ENCODE measurements around the gene CCM2L.
"Not testable (repeated sequence)": the region's sequence is repeated elsewhere in the genome, so short reads cannot be mapped to it uniquely, and the experiment has no call there.

Gene CCM2L

DNA sequence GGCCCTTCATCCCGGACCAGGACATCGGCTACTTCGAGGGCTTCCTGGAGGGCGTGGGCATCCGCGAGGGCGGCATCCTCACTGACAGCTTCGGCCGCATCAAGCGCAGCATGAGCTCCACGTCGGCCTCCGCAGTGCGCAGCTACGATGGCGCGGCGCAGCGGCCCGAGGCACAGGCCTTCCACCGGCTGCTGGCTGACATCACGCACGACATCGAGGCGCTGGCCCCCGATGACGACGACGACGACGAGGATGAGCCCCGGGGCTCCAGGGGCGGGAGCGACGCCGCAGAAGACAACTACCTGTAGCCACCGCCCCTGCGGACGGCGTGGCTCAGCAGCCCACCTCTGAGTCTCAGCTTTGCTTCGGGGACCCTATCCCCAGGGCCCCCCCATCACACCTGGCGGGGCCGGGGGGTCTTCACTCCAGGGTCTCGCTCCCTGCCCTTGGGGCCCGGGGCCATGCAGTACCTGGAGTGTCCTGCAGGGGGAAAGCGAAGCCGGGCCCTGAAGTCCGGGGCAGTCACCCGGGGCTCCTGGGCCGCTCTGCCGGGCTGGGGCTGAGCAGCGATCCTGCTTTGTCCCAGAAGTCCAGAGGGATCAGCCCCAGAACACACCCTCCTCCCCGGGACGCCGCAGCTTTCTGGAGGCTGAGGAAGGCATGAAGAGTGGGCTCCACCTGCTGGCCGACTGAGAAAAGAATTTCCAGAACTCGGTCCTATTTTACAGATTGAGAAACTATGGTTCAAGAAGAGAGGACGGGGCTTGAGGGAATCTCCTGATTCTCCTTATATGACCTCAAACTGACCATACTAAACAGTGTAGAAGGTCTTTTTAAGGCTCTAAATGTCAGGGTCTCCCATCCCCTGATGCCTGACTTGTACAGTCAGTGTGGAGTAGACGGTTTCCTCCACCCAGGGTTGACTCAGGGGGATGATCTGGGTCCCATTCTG is 21.0 kb downstream of the CCM2L start:
- DNase-seq, result peak; percentile 67

DNA sequence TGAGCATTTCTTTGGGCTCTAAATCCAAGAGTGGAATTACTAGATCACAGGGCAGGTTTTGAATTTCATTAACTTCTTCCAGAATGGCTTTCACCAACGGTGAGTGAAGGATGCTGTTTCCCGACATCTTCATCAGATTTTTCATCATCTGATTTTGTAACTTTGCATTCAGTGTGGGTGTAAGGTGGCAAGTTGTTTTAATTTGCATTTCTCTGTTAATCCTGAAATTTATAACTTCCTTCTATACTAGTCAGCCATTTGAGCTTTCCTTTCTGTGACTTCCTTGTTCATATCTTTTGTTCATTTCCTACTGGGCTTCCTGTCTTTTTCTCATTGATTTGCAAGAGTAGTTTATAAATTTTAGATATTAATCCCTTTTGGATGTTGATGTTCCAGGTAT is 23.1 kb downstream of the CCM2L start:
- no peak for DNase-seq

DNA sequence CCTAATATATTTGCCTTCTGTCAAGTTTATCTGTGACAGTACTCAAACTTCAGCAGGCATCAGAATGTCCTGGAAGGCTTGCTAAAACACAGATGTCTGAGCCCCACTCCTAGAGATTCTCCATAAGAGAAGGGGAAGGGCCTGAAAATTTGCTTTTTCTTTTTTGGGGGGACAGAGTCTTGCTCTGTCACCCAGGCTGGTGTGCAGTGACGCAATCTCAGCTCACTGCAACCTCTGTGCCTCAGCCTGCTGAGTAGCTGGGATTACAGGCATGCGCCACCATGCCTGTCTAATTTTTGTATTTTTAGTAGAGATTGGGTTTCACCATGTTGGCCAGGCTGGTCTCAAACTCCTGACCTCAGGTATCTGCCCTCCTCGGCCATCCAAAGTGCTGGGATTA is 23.5 kb downstream of the CCM2L start:
- not testable (repeated sequence) for DNase-seq

DNA sequence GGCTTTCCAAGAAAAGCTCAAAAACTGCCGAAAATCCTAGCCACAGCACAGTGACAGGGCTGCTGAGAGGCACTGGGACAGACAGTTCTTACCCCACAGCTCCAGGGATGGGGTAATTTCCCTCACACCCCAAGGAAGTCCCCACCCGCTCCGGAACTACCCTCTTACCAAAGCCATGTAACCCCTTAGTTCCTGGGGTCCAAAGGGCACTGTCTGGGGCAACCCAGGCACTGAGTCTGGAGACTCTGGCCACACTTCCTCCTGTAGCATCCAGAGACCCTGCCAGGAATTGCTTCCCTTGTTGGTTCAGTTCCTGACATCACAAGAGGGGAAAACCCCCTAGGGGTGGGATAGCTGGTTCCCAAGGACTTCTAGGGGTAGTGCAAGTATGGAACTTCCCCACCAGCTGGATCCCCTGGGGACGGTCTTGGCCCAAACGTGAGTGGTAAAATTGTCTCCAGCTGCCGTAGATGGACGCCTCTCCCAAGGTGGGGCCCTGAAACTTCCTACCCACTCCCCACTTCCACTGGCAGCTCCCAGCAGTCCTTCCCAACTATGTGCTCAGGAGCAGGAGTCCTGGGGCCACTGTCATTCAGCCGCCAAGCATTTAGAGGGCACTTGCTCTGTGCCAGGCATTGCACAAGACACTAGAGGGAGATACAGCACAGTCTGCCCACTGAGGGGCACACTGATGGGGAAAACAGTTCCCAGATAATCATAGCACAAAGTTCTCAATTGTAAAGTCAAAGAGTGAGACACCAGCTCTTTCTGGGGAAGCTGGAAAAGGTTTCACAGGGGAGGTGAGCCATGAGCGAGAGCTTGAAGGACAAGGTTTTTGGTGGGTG is 24.6 kb downstream of the CCM2L start:
- no peak for DNase-seq

DNA sequence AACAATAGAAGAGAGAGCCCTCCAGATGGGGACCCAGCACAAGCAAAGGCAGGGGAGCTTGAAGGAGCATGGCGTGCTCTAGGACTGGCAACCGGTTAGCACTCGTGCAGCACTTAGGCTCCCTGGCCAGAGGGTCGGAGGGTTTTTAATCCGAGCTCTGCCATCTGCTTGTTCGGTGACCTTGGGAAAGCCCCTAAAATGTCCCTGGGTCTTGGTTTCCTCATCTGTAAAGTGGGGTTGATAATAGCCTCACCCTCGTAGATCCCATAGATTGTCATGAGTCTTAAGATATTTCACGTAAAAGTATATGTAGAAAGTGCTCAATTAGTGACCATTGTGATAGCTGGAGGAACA is 25.2 kb downstream of the CCM2L start:
- no peak for DNase-seq

DNA sequence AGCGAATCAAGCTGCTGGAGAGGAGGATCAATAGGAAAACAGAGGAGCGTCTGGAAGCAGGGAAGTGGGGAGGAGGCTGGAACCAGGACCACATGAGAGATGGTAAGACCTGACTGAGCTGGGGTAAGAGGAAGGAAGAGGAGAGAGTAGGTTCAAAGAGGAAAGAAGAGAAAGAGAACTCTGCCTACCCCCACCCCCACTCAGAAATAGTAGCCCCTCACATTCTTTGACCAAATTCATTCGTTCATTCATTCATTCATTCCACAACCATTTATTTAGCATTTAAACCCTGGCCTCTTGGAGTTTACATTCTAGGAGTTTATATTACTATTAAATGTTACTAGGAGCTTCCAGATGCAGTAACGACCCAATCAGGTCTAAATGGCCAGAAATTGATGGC is 26.0 kb downstream of the CCM2L start:
- no peak for DNase-seq

DNA sequence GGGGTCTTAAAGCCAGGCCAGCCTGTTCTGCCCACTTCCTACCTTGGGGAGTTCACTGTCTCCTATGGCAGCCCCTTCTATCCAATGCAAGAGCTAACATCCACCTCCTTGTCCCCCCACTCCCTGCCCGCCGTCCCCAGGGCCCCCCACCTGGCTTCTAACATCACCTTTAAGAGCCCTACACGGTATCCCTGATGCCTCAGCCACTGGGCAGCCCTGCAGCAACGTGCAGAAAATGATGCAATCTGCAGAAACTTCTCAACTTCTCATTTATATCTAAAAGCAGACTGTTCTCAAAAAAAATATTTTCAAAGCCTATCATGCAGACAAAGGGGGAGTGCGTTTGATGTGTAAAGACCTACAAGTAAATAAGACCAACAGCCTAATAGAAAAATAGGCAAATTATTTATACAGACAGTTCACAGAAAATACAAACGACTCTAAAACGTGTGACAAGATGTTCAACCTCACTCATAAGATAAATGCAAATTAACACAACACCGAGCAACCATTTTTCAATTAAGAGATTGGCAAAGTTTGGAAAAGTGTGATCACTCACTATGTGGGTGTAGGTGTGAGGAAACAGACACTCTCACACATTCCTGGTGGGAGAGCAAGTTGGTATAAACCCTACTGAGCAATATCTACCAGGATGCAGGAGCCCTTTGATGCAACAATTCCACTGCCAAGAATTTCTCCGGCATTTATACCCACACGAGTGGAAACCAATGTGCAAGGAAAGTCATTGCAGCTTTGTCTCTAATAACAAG is 26.7 kb downstream of the CCM2L start:
- no peak for DNase-seq

DNA sequence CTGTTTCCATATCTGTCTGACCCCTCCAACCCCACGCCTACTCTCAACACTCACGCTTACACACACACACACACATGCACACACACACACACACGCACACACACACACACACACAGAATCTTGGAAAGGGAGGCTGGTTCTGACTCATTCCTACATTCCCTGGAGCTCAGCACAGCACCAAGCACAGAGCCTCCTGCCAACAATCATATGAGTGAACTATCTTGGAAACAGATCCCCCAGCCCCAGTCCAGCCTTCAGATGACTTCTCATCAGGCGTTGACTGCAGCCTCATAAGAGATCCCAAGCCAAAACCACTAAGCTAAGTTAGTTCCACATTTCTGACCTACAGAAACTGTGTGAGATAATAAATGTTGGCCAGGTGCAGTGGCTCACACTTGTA is 27.7 kb downstream of the CCM2L start:
- no peak for DNase-seq

DNA sequence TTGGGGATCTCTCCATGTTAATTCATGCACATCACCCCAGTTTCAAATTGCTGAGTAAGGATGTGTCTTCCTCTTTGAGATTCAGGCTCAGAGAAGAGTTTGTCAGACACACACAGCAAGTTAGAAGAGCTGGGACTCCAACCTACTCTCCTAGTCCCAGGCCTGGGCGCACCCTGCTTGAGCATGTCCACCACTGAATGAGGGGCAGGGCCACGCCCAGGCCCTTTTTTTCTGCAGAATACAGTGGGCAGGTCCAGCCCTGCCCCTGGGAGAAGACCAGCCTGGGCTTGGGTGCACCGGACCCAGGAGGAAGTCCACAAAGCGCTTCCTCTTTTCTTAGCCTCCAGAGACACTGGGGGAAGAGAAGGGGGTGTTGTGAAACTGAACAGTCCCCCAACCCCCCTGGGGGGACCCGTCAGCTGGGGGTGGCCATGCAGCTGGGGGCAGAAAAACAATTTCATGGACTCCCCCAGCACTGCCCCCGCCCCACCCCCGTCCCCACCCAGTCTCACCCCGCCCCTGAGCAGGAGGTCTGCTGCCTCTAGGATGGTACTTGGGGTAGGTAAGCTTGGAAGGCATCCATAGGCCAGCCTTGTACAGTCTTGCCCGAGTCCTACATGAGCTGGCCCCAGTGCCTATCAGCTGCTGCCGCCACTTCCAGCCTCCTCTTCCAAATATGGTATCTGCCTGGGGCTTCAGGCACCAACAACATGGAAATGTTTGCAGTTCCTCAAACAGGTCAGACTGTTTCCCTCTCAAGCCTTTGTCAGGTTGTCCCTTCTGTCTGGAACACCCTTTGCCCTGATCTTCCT is 30.1 kb downstream of the CCM2L start:
- DNase-seq, result peak; percentile 32

DNA sequence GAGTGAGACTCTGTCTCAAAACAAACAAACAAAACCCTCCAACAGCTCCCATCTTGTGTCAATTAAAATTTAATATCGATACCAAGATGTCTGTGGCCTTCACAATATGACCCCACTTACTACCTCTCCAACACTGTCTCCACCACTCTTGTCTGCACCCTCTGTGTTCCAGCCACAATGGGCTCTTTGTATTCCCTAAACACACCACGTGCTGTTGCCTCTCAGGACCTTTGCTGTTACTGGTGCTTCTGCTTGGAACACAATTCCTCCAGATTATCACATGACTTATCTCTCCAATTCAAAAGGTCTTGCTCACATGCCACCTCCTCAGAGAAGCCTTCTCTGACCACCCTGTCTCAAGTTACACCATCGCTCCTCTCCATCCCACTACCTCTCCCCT is 35.8 kb downstream of the CCM2L start:
- no peak for DNase-seq

DNA sequence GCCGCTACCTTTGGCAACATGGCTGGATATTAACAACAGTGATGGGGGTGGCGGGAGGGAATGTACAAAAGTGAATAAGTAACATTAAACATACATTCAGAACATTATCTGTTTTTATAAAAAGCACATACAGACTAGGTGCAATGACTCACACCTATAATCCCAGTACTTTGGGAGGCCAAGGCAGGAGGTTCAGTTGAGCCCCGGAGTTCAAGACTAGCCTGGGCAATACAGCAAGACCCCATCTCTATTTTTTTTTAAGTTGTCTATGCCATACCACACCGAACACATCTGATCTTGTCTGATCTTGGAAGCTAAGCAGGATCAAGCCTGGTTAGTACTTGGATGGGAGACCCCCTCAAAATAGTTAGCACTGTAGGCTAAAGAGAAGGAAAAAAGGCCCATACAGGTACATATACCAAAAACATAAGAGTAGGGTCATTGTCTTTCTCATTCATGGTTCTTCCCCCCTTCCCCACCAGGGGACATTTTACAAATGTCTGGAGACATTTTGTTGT is 40.1 kb downstream of the CCM2L start:
- no peak for DNase-seq

DNA sequence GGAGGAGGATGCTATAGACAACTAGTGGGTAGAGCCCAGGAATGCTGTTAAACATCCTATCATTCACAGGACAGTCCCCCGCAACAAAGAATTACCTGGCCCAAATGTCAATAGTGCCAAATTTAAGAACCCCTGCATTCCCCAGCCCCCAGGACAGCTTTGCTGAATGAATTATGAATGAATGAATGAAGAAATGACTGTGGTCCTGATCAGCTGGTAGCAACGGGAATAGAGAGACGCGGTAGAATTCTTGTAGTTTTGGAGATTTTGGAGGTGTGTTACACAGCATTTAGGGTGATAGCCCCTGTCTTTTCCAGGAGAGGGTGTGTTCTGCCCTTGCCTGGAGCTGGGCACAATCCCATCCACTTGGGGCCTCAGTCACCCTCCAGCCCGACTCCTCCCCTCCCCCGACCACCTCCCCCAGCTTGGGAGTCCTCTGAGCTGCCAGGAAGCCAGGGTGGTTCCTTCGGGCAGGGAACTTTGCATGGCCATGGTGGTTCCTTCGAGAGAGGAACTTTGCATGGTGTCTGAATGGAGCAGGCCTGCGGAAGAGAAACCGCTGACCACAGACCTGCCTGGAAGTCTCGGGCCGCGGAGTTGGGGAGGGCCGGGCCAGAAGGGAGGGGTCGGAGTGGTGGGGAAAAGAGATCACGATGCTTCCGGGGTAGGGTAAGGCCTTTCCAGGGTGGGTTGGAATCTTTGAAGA is 40.8 kb downstream of the CCM2L start:
- DNase-seq, result no peak

DNA sequence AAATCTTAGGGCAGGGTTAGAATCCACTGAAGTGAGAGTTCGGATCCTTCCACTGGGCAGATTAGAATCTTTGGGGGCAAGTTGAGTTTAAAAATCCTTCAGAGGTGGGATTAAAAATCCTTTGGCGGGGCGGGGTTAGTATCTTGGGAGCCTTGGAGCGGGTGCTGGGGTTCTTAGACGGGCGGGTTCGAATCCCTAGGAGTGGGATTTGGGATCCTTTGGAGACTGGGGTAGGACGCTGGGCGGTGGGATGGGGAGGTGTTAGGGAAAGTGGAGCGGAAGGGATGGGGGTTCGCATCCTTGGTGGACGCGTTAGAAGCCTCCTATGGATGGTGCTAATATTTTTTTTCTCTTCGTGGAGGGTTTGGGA is 41.5 kb downstream of the CCM2L start:
- DNase-seq, result no peak

DNA sequence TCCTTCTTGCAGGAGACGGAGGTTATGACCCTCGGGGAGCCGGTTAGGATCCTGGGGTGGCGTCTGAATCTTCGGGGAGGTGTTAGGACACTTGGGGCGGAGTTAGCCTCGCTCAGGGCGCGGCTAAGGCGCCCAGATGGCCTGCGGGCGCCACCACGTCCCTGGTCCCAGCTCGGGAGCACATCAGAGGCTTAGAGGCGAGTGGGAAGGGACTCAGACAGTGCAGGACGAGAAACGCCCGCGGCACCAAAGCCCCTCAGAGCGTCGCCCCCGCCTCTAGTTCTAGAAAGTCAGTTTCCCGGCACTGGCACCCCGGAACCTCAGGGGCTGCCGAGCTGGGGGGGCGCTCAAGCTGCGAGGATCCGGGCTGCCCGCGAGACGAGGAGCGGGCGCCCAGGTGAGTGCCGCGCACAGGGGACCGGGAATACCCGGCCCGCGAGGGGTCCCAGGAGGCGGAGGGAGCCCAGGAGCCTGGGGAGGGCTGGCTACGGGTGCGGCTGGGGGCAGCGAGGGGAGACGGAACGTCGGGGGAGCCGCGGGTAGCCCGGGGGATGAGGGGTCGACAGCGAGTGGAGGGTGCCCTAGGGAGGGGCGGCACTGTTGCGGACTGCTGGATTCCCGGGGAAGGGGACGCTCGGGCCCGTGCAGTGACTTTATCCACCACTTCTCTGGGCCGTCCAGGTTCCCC is 42.0 kb downstream of the CCM2L start, which contains the start of gene HCK:
Gene HCK (plus strand): TSS at position 153 of the 688 bp plus-strand sequence.
- DNase-seq, result no peak

DNA sequence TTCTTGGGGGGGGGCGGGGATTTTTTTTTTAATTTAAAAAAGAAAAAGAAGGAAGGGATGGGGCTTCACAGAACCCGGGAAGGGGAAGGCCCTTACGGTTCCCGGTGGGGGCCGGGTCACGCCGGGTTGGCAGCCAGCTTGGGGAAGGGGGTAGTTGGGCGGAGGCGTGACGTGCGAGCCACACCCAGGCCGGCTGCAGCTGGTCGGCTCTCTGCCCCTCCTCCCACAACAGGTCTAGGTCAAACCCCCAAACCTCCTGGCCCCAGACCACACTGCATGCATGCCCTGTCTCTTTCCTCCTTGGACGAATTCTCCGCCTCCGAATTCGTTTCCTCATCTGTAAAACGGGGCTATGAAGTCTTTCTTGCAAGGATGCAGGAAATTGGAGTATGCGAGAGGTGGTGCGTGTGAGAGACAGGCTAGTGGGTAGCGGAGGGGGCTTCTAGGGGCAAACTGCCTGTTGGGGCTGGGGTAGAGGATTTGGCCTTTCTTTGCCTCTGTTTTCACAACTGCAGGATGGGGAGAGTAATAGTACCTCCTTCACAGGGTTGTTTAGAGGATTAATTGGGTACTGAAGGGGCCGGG is 42.6 kb downstream of the CCM2L start:
- DNase-seq, result no peak

DNA sequence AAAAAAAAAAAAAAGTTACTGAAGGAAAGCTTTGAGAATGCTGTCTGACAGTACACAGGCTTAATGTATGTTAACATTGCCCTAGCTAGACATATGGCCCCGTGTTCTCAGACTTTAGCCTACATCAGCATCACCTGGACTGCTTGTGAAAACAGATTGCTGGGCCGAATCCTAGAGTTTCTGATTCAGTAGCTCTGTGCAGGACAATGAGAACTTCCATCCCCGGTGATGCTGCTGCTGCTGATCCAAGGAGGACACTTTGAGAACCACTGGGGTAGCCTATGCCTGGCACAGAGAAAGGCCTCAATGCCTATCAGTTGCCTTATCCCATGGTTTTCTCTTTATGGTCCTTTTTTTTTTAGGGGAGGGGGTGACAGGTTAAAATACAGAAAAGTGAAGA is 43.4 kb downstream of the CCM2L start:
- no peak for DNase-seq

DNA sequence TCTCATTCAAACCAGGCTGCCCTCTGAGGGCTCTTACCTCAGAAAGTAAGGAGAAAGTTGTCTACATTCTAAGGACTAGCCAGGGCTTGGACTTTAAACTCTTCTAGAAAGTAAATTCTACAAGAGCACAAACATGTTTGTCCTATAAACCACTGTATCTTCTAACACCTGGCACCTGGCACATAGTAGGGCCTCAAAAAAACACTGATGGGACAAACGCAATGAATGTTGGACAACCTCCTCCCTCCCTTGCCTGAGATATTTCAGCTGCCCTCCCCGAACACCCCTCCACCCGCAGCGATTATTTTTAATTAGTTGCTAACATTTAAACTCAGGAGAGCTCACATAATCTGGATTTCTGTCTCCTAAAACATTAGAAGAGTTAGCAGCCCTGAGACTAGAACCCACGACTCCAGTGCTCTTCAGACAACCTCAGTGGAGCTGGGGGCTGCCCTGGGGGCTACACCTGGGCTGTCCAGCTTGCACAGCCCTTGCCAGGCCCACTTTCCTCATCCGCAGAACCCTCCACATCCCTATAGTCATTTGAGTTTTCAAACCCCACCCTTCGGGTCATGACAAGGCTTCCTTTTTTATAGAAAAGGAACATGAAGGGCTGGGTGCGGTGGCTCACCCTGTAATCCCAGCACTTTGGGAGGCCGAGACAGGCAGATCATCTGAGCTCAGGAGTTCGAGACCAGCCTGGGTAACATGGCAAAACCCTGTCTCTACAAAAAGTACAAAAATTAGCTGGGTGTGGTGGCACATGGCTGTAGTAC is 46.7 kb downstream of the CCM2L start:
- DNase-seq, result no peak

DNA sequence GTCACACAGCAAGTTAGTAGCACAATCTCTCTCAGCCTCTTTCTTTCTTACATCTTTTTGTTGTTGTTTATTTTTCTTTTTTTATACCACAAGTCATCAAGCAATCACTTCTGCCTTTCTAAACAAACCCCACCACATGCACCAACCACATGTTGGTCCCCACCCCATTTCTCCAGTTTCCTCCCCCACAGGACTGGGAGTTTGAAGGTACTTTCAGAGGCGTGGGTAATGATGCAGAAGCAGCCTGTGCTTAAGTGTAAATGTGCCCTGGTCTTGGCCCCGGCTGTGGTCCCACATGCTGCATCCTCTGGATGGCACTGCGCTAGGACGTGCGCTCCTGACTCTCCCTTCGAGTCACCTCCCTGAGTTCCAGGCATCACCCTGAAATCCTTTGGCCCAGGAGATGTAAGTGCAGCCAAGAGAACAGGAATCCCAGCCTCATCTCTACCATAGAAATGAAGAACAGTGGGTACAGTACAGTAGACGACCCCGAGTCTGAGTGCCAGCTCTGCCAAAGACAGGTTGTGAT is 47.5 kb downstream of the CCM2L start:
- no peak for DNase-seq

DNA sequence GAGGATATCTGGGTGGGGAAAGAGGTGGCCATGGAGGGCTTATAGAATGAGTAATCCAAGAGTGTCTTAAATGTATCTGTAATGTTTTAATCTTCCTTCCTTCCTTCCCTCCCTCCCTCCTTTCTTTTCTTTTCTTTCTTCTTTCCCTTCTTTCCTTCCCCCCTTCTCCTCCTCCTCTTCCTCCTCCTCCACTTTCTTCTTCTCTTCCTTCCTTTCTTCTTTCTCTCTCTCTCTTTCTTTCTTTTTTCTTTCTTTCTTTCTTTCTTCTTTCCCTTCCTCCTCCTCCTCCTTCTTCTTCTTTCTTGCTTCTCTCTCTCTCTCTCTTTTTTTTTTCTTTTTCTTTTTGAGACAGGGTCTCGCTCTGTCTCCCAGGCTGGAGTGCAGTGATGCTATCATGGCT is 49.0 kb downstream of the CCM2L start:
- DNase-seq, result no peak
